B cell (primary cell): ENCODE measurements around the gene PPP2CA. TPM values are rescaled to one million over a fixed set of nuclear protein-coding genes. Genes with fewer than 3 reads are reported as not detected.

ENCODE experiments used
- ATAC-seq: fragments of 200-7000 bp; cut with Tn5 transposase; one replicate; pipeline ENCODE4 v1.10.0; 2021; ENCODE audit warnings: low read depth, mild to moderate bottlenecking, moderate number of reproducible peaks, moderate library complexity
- CTCF ChIA-PET: fragments of 350-600 bp; sonication (Branson Sonifier 250); formaldehyde crosslinking; loops from one replicate; lab custom pipeline; 2021; ENCODE audit warnings: antibody characterized with exemption, inconsistent platforms; lab: Charles Lee
- POLR2A ChIA-PET: fragments of 350-600 bp; sonication (Branson Sonifier 250); formaldehyde crosslinking; loops from one replicate; lab custom pipeline; 2021; ENCODE audit warnings: antibody characterized with exemption; lab: Charles Lee
- DNase-seq: peaks from one replicate; pipeline ENCODE4 v3.0.0; 2013
- H2AFZ ChIP-seq: 2 replicates; pipeline ENCODE4 v1.6.1; 2012; ENCODE audit warnings: mild to moderate bottlenecking, low read depth, low read length; ENCODE audit not compliant: insufficient read depth, poor library complexity, severe bottlenecking
- H3K27ac ChIP-seq, 2 donors: 1 replicate in 1 of 2; 2 replicates in 1 of 2; pipeline ENCODE4 v1.5.1; 2012 to 2013; ENCODE audit warnings: low read length in 2 of 2, mild to moderate bottlenecking in 2 of 2, moderate library complexity in 1 of 2
- H3K27me3 ChIP-seq, 4 experiments: fragments of 200-600 bp in 1 of 4; sonication (generic) in 1 of 4; replicated peaks in 1 of 4; 1 replicate in 2 of 4; 2 replicates in 2 of 4; pipeline versions ENCODE4 v1.6.1 to v1.7.0; 2013 to 2016; ENCODE audit warnings: low read length in 3 of 4, mild to moderate bottlenecking in 2 of 4, mixed read lengths in 1 of 4, moderate library complexity in 1 of 4; ENCODE audit not compliant: insufficient read depth in 4 of 4, control insufficient read depth in 3 of 4; ENCODE audit errors: control extremely low read depth in 1 of 4
- H3K36me3 ChIP-seq, 2 experiments: replicated peaks in 1 of 2; 1 replicate in 1 of 2; 2 replicates in 1 of 2; pipeline versions ENCODE4 v1.6.1 to v1.7.1; 2013; ENCODE audit warnings: low read length in 1 of 2; ENCODE audit not compliant: insufficient read depth in 2 of 2, control insufficient read depth in 1 of 2; ENCODE audit errors: control extremely low read depth in 1 of 2, extremely low read depth in 1 of 2
- H3K4me1 ChIP-seq, 2 donors: fragments of 200-600 bp in 1 of 2; sonication (generic) in 1 of 2; 1 replicate in 1 of 2; 2 replicates in 1 of 2; pipeline versions ENCODE4 v1.5.1 to v1.6.1; 2013 to 2017; ENCODE audit warnings: low read length in 2 of 2; ENCODE audit not compliant: control insufficient read depth in 2 of 2, insufficient read depth in 2 of 2
- H3K4me2 ChIP-seq: replicated peaks from 2 replicates; pipeline ENCODE3; 2012; ENCODE audit warnings: mild to moderate bottlenecking, low read depth, low read length; ENCODE audit not compliant: poor library complexity, severe bottlenecking
- H3K4me3 ChIP-seq, 5 experiments: fragments of 200-600 bp in 1 of 5; sonication (generic) in 1 of 5; 1 replicate in 3 of 5; 2 replicates in 2 of 5; pipeline versions ENCODE4 v1.5.1 to v1.7.0; 2011 to 2016; ENCODE audit warnings: low read length in 4 of 5, mild to moderate bottlenecking in 4 of 5, low read depth in 2 of 5, control low read depth in 1 of 5, moderate library complexity in 1 of 5; ENCODE audit not compliant: insufficient read depth in 1 of 5; ENCODE audit errors: control extremely low read depth in 1 of 5, extremely low read depth in 1 of 5
- H3K79me2 ChIP-seq: fragments of 200-600 bp; sonication (generic); one replicate; pipeline ENCODE4 v1.6.0; 2016; ENCODE audit warnings: low read length; ENCODE audit not compliant: control insufficient read depth, insufficient read depth
- H3K9ac ChIP-seq: fragments of 200-600 bp; sonication (generic); 2 replicates; pipeline ENCODE4 v1.6.1; 2017; ENCODE audit warnings: mild to moderate bottlenecking, low read length, moderate library complexity
- H3K9me3 ChIP-seq, 3 donors: one replicate each; pipeline versions ENCODE4 v1.6.1 to v1.7.1; 2013; ENCODE audit warnings: low read length in 2 of 3; ENCODE audit not compliant: control insufficient read depth in 2 of 3, insufficient read depth in 1 of 3; ENCODE audit errors: control extremely low read depth in 1 of 3
- H4K20me1 ChIP-seq: 2 replicates; pipeline ENCODE4 v1.6.0; 2012; ENCODE audit warnings: mild to moderate bottlenecking, low read length; ENCODE audit not compliant: insufficient read depth, control insufficient read depth, poor library complexity, severe bottlenecking
- H3K27ac Mint-ChIP-seq: one replicate; pipeline ENCODE4 v1.8.0; 2021; ENCODE audit warnings: mixed read lengths
- H3K27me3 Mint-ChIP-seq: one replicate; pipeline ENCODE4 v1.8.0; 2021; ENCODE audit warnings: mixed read lengths
- H3K4me1 Mint-ChIP-seq: one replicate; pipeline ENCODE4 v1.8.0; 2021; ENCODE audit warnings: mixed read lengths
- H3K4me3 Mint-ChIP-seq: one replicate; pipeline ENCODE4 v1.8.0; 2021; ENCODE audit warnings: mixed read lengths
- H3K9me3 Mint-ChIP-seq: one replicate; pipeline ENCODE4 v1.8.0; 2022; ENCODE audit warnings: mixed read lengths; ENCODE audit not compliant: insufficient read depth
- EZH2 ChIP-seq: IDR thresholded peaks from 2 replicates; pipeline ENCODE4 v1.6.1; 2012; ENCODE audit warnings: borderline replicate concordance, low read depth, mild to moderate bottlenecking, moderate library complexity, low read length; ENCODE audit not compliant: insufficient read depth, poor library complexity, severe bottlenecking
- WGBS: methylation state at CpG from one replicate; pipeline ENCODE4 v1.1.5; 2013; ENCODE audit warnings: missing lambda C conversion rate; ENCODE audit not compliant: insufficient coverage; 5-methylcytosine and 5-hydroxymethylcytosine counted together
- intact Hi-C: fragments of 100-400 bp; cut with micrococcal nuclease; formaldehyde crosslinking; loops from one replicate; pipeline ENCODE4 v1.10.0; 2022
- polyA plus RNA-seq: library from polyadenylated mRNA; depleted of rRNA; stranded (reverse); fragments of >200 nt; gene quantifications from 2 replicates; pipeline ENCODE4 v1.2.3, GENCODE V29; 2012
- total RNA-seq, 2 donors: library from RNA; stranded (reverse); fragments of 120-200 nt in 1 of 2; gene quantifications; 1 replicate in 1 of 2; 2 replicates in 1 of 2; pipeline versions ENCODE4 v1.2.3 to v1.2.4, GENCODE V29; 2013 to 2022
- TF ChIP-seq, protein P1 (sequence below): fragments of 200-600 bp; IDR thresholded peaks from one replicate; pipeline ENCODE4 v1.8.0; 2022; ENCODE audit warnings: antibody characterized with exemption, mild to moderate bottlenecking

Gene PPP2CA
- total and polyA plus RNA-seq, 2 donors (not counting 1 experiment from before 2014, with no cell fraction given) = 82.3 to 86.2 TPM

DNA sequence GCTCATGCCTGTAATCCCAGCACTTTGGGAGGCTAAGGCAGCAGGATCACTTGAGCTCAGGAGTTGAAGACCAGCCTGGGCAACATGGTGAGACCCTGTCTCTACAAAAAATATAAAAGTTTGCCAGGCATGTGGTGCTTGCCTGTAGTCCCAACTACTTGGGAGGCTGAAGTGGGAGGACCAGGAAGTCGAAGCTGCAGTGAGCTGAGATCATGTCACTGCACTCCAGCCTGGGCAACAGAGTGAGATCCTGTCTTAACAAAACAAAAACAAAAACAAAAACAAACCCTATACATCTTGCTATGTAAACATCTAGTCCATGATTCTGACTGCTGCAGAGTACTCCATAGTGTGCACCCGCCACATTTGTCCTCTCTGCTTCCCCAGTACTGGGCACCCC, 19.8 kb upstream of the PPP2CA start:
- H3K9me3 Mint-ChIP-seq = no peaks in the 10 kb centered on the region
- POLR2A ChIA-PET = no interaction called here
- H3K79me2 ChIP-seq = no peaks in the 10 kb centered on the region
- H3K9ac ChIP-seq = no peak overlapping the region
- H3K4me1 Mint-ChIP-seq = peaks cover 4% of the 10 kb centered on the region
- no peak overlapping the region for H3K27ac Mint-ChIP-seq
- H3K4me2 ChIP-seq = no peak overlapping the region
- ATAC-seq (no peak), DNase-seq (no peak)
- intact Hi-C loops = no loop called here
- no peaks in the 10 kb centered on the region for H3K27me3 ChIP-seq
- H3K9me3 ChIP-seq = no peaks in the 10 kb centered on the region
- no peak overlapping the region for H3K4me3 ChIP-seq
- 94% methylated on average over 2 of the region's 2 CpGs for WGBS
- H3K27me3 Mint-ChIP-seq = peaks cover 4% of the 10 kb centered on the region
- peaks cover 0 to 4% of the 10 kb centered on the region in 2 donors for H3K4me1 ChIP-seq
- H2AFZ ChIP-seq = no peak overlapping the region
- H4K20me1 ChIP-seq = no peaks in the 10 kb centered on the region
- TF ChIP-seq, protein P1, sequence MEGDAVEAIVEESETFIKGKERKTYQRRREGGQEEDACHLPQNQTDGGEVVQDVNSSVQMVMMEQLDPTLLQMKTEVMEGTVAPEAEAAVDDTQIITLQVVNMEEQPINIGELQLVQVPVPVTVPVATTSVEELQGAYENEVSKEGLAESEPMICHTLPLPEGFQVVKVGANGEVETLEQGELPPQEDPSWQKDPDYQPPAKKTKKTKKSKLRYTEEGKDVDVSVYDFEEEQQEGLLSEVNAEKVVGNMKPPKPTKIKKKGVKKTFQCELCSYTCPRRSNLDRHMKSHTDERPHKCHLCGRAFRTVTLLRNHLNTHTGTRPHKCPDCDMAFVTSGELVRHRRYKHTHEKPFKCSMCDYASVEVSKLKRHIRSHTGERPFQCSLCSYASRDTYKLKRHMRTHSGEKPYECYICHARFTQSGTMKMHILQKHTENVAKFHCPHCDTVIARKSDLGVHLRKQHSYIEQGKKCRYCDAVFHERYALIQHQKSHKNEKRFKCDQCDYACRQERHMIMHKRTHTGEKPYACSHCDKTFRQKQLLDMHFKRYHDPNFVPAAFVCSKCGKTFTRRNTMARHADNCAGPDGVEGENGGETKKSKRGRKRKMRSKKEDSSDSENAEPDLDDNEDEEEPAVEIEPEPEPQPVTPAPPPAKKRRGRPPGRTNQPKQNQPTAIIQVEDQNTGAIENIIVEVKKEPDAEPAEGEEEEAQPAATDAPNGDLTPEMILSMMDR = no peak
- no peak for TF ChIP-seq EZH2
- no peak overlapping the region for H3K4me3 Mint-ChIP-seq
- CTCF ChIA-PET = no interaction called here
- no peaks in the 10 kb centered on the region for H3K36me3 ChIP-seq
- H3K27ac ChIP-seq = no peak overlapping the region

DNA sequence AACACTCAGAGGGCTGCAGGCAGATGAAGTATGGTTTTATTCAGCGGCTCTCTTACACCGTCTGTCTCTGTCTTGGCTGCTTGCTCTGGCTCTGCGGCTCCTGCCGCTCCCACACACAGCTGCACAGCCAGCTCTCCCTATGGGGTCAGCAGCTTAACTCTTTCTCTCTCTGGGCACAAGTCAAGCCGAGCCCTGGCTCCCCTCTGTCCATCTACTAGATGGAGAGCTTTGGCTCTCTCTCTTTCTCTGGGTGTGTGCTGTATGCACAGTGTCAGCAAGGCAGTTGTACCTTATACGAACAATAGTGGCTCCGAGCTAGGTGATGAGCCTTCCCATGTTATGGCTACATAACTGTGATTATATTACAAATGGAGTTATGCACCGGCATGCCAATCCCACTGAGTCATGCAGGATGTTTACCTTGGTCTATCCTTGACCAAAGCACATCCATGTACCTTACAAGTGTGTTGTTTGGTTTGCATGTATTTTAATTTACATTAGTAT, 19.3 kb upstream of the PPP2CA start:
- ATAC-seq (no peak), DNase-seq (no peak)
- no peak overlapping the region for H3K4me3 ChIP-seq
- Mint-ChIP-seq H3K27me3 (peaks cover 4% of the 10 kb centered on the region), H3K4me1 (peaks cover 7% of the 10 kb centered on the region), H3K9me3 (no peaks in the 10 kb centered on the region), H3K4me3 (no peak overlapping the region), H3K27ac (no peak overlapping the region)
- no peaks in the 10 kb centered on the region for H3K9me3 ChIP-seq
- H3K4me2 ChIP-seq = no peak overlapping the region
- H3K79me2 ChIP-seq = no peaks in the 10 kb centered on the region
- WGBS = 92% methylated on average over 6 of the region's 8 CpGs
- no peaks in the 10 kb centered on the region for H3K36me3 ChIP-seq
- H2AFZ ChIP-seq = no peak overlapping the region
- CTCF ChIA-PET = no interaction called here
- intact Hi-C loops = no loop called here
- TF ChIP-seq EZH2 = no peak
- TF ChIP-seq, protein P1 = no peak
- H3K27ac ChIP-seq = no peak overlapping the region
- peaks cover 0 to 3% (median 0%) of the 10 kb centered on the region in 4 experiments for H3K27me3 ChIP-seq
- H3K9ac ChIP-seq = no peak overlapping the region
- H4K20me1 ChIP-seq = no peaks in the 10 kb centered on the region
- H3K4me1 ChIP-seq = peaks cover 0 to 9% of the 10 kb centered on the region in 2 donors
- POLR2A ChIA-PET = no interaction called here
